HEK293T (cell line): ENCODE data around the gene MRGPRX2.

Experiments
- CTCF ChIA-PET: fragments of 350-600 bp; formaldehyde crosslinking; extraction: SDS; loops from one replicate; lab custom pipeline; 2021; ENCODE audit warnings: antibody characterized with exemption, inconsistent platforms; lab: Yijun Ruan, JAX
- POLR2A ChIA-PET: fragments of 350-600 bp; formaldehyde crosslinking; extraction: SDS; loops from one replicate; lab custom pipeline; 2020; ENCODE audit warnings: antibody characterized with exemption, inconsistent platforms; lab: Yijun Ruan, JAX
- DNase-seq: peaks from one replicate; pipeline ENCODE4 v3.0.0; 2012; ENCODE audit warnings: mixed read lengths; ENCODE audit errors: extremely low spot score
- ARNT ChIP-seq: fragments of 450-650 bp; IDR thresholded peaks from 2 replicates; pipeline ENCODE4 v1.6.1; 2017; ENCODE audit warnings: mild to moderate bottlenecking
- BHLHE40 ChIP-seq: fragments of 450-650 bp; IDR thresholded peaks from 2 replicates; pipeline ENCODE4 v1.6.1; 2016; ENCODE audit warnings: mild to moderate bottlenecking, moderate library complexity, borderline replicate concordance
- CTBP1 ChIP-seq: fragments of 450-650 bp; IDR thresholded peaks from 2 replicates; pipeline ENCODE4 v1.6.1; 2016; ENCODE audit warnings: borderline replicate concordance
- ELF4 ChIP-seq: fragments of 450-650 bp; IDR thresholded peaks from 2 replicates; pipeline ENCODE4 v1.6.1; 2017; ENCODE audit warnings: antibody characterized with exemption
- FOXA1 ChIP-seq: fragments of 450-650 bp; IDR thresholded peaks from 2 replicates; pipeline ENCODE4 v1.6.1; 2016; ENCODE audit warnings: mild to moderate bottlenecking
- FOXK2 ChIP-seq: fragments of 450-650 bp; IDR thresholded peaks from 2 replicates; pipeline ENCODE4 v1.6.1; 2016; ENCODE audit warnings: mild to moderate bottlenecking
- FOXM1 ChIP-seq: fragments of 450-650 bp; IDR thresholded peaks from 2 replicates; pipeline ENCODE4 v1.6.1; 2017; ENCODE audit warnings: mild to moderate bottlenecking, borderline replicate concordance
- HDGF ChIP-seq: fragments of 450-650 bp; IDR thresholded peaks from 2 replicates; pipeline ENCODE4 v1.6.1; 2017; ENCODE audit warnings: antibody characterized with exemption, borderline replicate concordance
- L3MBTL2 ChIP-seq: fragments of 450-650 bp; conservative IDR thresholded peaks from 2 replicates; pipeline ENCODE4 v1.6.1; 2016; ENCODE audit warnings: mild to moderate bottlenecking
- LEF1 ChIP-seq: fragments of 450-650 bp; IDR thresholded peaks from 2 replicates; pipeline ENCODE4 v1.6.1; 2017; ENCODE audit warnings: mild to moderate bottlenecking, borderline replicate concordance
- NFRKB ChIP-seq: fragments of 450-650 bp; IDR thresholded peaks from 2 replicates; pipeline ENCODE4 v1.6.1; 2016; ENCODE audit warnings: mild to moderate bottlenecking, moderate library complexity
- PKNOX1 ChIP-seq: fragments of 450-650 bp; IDR thresholded peaks from 2 replicates; pipeline ENCODE4 v1.6.1; 2016
- SP1 ChIP-seq: fragments of 450-650 bp; IDR thresholded peaks from 2 replicates; pipeline ENCODE4 v1.6.1; 2017
- SUZ12 ChIP-seq: fragments of 450-650 bp; IDR thresholded peaks from 2 replicates; pipeline ENCODE4 v1.6.1; 2016; ENCODE audit warnings: mild to moderate bottlenecking
- TARDBP ChIP-seq: fragments of 450-650 bp; IDR thresholded peaks from 2 replicates; pipeline ENCODE4 v1.6.1; 2016
- ZNF384 ChIP-seq: fragments of 450-650 bp; IDR thresholded peaks from 2 replicates; pipeline ENCODE4 v1.6.1; 2016

MRGPRX2 gene

GRCh38 chr11:19087658-19088057 is 27.1 kb upstream of the MRGPRX2 start:
- ChIA-PET POLR2A (no interaction called here), CTCF (interaction anchor here (1.1 kb wide), 1 partner anchor 29 kb away, joined by 3 read pairs; the partner anchor contains the start of gene ZDHHC13)
- no peak for DNase-seq
- no peak for TF ChIP-seq SP1
- TF ChIP-seq BHLHE40, result no peak
- no peak for TF ChIP-seq FOXA1
- TF ChIP-seq ZNF384, result no peak
- no peak for TF ChIP-seq TARDBP
- no peak for TF ChIP-seq ELF4
- TF ChIP-seq NFRKB, result no peak
- no peak for TF ChIP-seq FOXM1
- TF ChIP-seq FOXK2, result no peak
- TF ChIP-seq LEF1, result no peak
- TF ChIP-seq HDGF, result no peak
- no peak for TF ChIP-seq L3MBTL2
- TF ChIP-seq PKNOX1, result no peak

DNA sequence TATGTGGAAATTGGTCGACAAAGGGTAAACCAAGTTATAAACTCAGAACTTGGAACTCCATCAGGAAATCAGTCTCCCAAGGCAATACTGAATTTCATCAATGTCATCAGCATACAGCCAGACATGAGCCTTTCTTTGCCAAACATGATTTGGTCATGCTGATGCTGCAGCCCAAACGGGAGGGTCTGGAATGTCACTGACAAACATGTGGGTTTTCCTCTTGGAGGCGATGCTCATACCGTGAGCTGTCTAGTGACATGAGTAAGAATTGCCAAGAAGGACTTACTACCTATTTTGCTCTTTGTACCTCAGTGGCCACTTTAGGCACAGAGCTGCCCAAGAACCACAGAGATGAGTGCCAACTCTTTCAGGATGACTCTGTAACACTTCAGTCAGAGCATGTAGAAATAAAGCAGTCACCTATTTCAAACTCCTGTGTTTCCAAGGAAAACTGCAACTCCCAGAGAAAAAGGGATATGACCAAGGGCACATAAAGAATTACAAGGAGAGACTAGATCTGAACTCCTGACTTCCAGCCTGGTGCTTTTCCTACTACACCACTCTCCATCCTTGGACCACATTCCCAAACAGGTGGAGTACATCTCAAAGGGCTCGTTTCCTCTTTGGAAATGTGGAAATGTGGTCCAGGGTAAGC is 24.3 kb upstream of the MRGPRX2 start:
- TF ChIP-seq ELF4 (no peak), PKNOX1 (no peak), FOXK2 (no peak), BHLHE40 (no peak), SP1 (no peak), ZNF384 (no peak), HDGF (no peak), L3MBTL2 (no peak), SUZ12 (no peak), FOXA1 (no peak), FOXM1 (no peak), CTBP1 (no peak), TARDBP (no peak), ARNT (no peak), NFRKB (no peak), LEF1 (no peak)
- ChIA-PET POLR2A (no interaction called here), CTCF (interaction anchor here (0.7 kb wide), 1 partner anchor 134 kb away, joined by 3 read pairs; no protein-coding TSS in a partner anchor)
- no peak for DNase-seq

DNA sequence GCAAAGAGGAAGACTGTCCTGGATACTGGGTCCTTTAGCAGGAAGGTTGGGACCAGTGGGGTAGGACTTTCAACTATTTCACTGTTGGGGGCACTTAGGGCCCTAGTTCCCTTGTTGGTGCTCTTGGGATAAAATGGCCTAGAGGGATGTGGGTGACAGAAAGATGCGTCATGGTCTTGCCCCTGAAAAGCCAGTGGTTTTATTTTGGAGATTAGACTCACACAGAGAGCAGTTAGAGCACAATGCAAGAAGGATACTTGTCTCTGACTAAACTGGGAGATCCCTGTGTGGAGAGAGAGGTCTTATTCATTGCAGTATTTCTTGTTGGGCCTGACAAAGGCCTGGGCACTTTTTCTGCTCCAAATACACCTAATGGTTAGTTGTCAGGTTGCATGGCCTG is 22.6 kb upstream of the MRGPRX2 start:
- TF ChIP-seq SP1 (no peak), FOXK2 (no peak), SUZ12 (no peak), L3MBTL2 (no peak), ZNF384 (no peak), ARNT (no peak), LEF1 (no peak), PKNOX1 (no peak), HDGF (no peak)
- DNase-seq, result no peak
- ChIA-PET POLR2A (no interaction called here), CTCF (no interaction called here)

DNA sequence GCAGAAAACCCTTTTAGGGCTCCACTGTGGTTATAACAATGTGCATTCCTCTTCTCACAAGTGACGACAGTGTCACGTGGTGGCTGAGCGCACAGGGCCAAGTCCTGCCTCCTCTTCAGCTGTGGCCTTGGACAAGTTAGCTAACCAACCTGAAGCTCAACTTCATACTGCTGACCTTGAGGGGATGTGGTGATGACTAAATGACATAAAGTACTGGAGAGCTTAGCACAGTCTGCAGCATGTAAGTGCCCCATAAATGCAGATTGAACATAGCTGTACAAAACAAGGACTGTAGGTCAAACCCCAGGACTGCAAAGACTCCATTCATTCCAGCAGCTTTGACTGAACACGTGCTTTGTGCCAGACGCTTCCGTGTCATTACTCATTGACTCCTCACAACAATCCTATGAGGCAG is 20.1 kb upstream of the MRGPRX2 start:
- ChIA-PET POLR2A (no interaction called here), CTCF (no interaction called here)
- no peak for TF ChIP-seq BHLHE40
- TF ChIP-seq HDGF, result no peak
- TF ChIP-seq NFRKB, result no peak
- no peak for TF ChIP-seq PKNOX1
- no peak for TF ChIP-seq FOXK2
- no peak for TF ChIP-seq ARNT
- no peak for TF ChIP-seq L3MBTL2
- TF ChIP-seq ZNF384, result no peak
- TF ChIP-seq TARDBP, result no peak
- TF ChIP-seq FOXA1, result no peak
- TF ChIP-seq ELF4, result no peak
- TF ChIP-seq SUZ12, result no peak
- TF ChIP-seq CTBP1, result no peak
- TF ChIP-seq SP1, result no peak
- no peak for TF ChIP-seq LEF1
- no peak for TF ChIP-seq FOXM1
- DNase-seq, result no peak

DNA sequence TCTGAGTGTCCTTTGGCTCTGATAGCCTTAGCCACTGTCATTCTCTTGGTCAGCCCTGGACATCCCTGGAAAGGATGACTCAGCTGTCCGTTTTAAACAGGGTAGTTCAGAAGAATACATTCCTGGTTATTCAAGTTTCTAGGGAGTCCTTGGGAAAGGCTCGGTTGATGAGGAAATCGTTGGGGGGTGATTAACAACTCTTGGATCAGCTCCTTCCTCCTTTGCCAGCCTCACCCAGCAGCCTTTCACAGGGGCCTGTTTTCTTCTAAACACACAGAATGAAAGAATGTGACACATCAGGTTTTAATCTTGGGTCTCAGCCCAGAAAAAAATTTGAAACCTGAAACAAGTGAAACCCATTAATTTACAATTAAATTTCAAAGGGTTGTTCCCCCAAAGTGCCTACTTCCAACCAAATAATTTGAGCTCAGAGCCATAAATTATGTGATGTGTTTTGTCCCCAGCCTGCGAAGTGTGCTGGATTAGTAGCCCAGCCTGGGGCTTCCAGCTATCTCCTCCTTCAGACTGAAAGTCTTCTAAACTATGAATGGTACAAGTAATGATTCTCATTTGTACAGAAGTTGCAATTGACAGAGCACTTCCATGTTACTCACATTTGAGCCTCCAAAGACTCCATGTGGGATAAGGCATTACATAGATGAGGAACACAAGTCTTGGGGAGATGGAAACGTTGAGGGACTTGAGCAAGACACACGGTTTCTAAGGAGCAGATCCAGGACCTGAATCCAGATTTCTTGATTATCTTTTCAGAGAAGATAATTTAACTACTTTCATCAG is 19.3 kb upstream of the MRGPRX2 start:
- TF ChIP-seq ELF4, result no peak
- TF ChIP-seq CTBP1, result no peak
- TF ChIP-seq SUZ12, result no peak
- TF ChIP-seq LEF1, result no peak
- TF ChIP-seq FOXM1, result no peak
- no peak for TF ChIP-seq ARNT
- TF ChIP-seq HDGF, result no peak
- no peak for TF ChIP-seq PKNOX1
- no peak for TF ChIP-seq TARDBP
- TF ChIP-seq SP1, result no peak
- TF ChIP-seq FOXK2, result no peak
- no peak for TF ChIP-seq BHLHE40
- no peak for TF ChIP-seq NFRKB
- CTCF ChIA-PET, result no interaction called here
- DNase-seq, result no peak
- POLR2A ChIA-PET, result no interaction called here
